GM21786 (cell line): ENCODE measurements around the gene KRT76.

ENCODE experiments used
- ATAC-seq: cut with Tn5 transposase; IDR thresholded peaks from one replicate; pipeline ENCODE4 v1.9.1; 2021; ENCODE audit not compliant: unreplicated experiment

The KRT76 gene

GRCh38 chr12:52783563-52784316 is 6.6 kb upstream of the KRT76 start:
- ATAC-seq: no peak

GRCh38 chr12:52782502-52782901 is 5.4 kb upstream of the KRT76 start:
- no peak for ATAC-seq

GRCh38 chr12:52781399-52782082 is 4.4 kb upstream of the KRT76 start:
- no peak for ATAC-seq

- ATAC-seq: no peak
Observed at GRCh38 chr12:52779914-52780313, 2.8 kb upstream of the KRT76 start.

- ATAC-seq: no peak
Observed at GRCh38 chr12:52778833-52779232, 1.7 kb upstream of the KRT76 start.

DNA sequence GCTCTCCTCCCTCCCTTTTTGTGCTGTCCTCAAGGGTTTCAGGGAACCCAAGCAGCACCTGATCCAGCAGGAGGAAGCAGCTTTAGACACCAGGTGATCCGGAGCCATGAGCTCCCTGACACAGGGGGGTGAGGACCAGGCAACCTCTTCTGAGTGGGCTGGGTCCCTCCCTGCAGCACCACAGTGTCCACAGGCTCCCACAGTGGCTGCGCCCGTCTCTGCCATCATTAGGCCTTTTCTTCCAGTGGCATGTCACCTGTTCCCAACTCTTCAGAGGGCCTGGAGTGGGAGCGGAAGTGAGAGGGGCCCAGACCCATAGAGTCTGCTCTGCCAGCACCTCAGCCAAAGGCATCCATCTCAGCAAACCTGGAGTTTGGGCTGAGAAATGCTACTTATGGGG is 421 bp upstream of the KRT76 start:
- no peak for ATAC-seq

GRCh38 chr12:52776435-52776834 is 710 bp downstream of the KRT76 start:
- ATAC-seq: no peak

DNA sequence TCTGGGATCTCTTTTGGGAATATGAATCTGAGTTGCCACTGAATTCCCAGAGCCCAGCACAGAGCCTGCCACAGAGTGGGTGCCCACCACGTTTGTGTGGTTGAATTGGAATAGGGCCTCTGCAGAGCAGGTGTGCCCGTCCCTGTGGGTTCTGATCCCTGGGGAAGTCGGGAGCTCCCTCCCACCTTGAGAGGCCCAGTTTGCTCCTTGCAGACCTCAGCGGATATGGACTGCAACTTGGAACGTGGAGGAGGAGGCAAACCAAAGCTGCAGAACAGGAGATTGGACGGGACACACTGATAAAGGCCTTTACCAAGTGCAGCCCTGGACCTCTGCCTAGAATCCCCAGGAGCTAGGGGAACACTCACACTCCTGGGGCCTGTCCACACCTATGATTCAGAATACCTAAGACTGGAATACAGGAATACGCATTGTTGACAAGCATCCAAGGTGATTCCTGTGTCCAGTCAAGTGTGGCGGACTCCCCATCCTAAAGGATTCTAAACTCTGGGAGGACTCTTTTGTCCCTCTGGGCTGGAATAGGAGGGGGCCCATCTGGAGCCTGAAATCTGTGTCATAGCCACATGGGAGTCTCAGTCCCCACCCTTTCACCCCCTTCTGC is 2.4 kb downstream of the KRT76 start:
- ATAC-seq: no peak

- ATAC-seq: no peak
Observed at GRCh38 chr12:52772772-52773171, 4.4 kb downstream of the KRT76 start.

- ATAC-seq: no peak
Observed at GRCh38 chr12:52772188-52772587, 5.0 kb downstream of the KRT76 start.

DNA sequence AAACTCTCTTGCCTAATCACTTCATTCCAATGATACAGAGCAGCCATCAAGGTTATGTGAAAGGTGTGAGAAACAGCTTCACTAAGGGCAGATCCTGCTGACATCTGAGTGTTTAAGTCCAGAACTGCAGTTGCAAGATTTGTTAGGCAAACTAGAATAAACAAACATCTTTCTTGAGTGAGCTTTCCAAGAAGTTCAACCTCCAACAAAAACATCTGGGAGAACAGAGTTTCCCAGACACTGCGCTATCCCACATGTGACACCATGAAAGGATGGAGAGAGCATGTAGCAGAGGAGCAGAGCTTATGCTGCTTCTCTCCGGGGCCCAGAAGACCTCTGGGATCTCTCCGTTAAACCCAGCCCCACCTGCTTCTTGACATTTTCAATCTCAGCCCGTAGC is 5.6 kb downstream of the KRT76 start:
- no peak for ATAC-seq

DNA sequence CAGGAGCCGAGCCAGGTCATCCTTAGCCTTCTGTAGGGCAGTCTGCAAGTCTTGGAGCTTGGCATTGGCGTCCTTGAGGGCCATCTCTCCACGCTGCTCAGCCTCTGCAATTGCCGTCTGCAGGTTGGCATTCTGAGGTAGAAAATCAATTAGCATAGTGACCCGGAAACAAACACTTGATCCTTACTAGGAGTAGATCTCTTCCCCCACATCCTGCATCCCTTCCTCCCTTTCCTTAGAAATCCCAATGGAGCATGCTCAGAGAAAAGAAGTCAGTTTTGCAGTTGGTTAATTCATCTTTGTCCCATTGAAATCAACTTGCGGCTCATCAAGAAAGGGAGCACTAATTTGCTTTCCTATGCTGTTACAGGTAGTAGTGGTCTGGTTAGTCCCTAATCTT is 6.1 kb downstream of the KRT76 start:
- ATAC-seq: no peak

- ATAC-seq: no peak
Observed at GRCh38 chr12:52769946-52770345, 7.2 kb downstream of the KRT76 start.

DNA sequence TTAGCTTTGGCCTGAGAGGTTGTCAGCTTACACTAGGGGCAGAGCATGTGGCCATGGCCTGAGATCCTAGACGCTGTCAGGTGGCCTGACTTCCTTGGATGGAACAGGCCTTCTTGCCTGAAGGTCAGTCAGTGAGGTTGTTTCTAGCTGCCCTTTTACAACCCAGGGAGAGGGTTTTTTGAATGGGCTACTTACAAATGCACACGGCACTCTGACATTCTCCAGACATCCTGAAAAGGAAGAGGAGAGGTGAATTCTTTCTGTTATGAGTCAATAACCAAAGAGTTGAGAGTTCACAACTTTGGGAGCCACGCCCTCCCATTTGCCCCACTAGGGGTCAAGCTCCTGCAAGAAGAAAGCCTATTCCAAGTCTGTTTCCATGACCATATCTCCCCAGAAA is 7.8 kb downstream of the KRT76 start:
- no peak for ATAC-seq

GRCh38 chr12:52768479-52769200 is 8.5 kb downstream of the KRT76 start:
- ATAC-seq: no peak

- no peak for ATAC-seq
Observed at GRCh38 chr12:52767427-52767826, 9.7 kb downstream of the KRT76 start.

- no peak for ATAC-seq
Observed at GRCh38 chr12:52767020-52767379, 10.1 kb downstream of the KRT76 start.

- ATAC-seq: no peak
Observed at GRCh38 chr12:52766351-52767019, 10.7 kb downstream of the KRT76 start.

DNA sequence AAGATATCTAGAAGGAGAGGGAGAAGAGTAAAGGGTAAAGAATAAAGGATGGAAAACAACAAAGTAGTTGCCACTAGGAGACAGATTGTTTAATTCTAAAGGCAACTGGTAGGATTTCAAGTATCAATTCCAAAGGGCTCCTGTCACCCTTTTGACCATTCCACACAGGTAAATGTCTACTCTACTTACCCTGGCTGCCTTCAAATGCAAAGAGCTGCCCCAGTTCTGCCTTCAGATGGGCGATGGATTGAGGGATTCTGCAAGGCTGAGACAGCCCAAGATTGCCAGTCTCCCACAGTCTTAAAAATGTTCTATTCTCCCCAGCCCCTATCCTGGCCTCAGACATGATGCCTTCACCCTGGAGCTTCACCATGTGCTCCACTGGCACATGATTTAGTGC is 11.4 kb downstream of the KRT76 start:
- ATAC-seq: no peak

GRCh38 chr12:52763991-52764390 is 13.2 kb downstream of the KRT76 start:
- ATAC-seq: no peak

DNA sequence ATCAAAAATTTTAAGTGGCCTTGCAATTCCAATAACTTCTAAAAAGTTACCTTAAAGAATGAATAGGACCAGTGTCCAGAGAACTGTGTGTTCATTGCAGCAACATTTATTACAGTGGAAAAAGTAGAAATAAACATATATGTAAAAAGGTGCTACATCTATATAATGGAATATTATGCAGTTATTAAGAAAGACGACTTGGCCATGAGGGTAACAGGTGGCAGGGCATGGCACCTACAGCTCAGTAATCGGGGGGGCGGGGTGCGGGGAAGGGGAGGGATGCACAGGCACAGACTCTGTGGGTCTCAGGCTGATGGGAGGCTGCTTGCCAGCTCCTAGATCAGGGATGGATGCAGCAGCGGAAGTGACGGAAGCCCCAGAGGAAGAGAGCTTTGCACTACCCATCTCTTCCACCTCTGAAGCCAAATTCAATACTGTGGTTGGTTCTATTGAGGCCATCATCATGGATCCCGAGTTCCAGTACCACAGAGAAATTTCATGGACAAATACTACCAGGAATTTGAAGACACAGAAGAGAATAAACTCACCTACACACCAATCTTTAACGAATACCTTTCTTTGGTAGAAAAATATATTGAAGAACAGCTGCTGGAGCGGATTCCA is 14.0 kb downstream of the KRT76 start:
- no peak for ATAC-seq
